GM06990 (cell line): ENCODE measurements around the gene LDLRAD4.

Source experiments
- DNase-seq: peaks from one replicate; pipeline ENCODE4 v3.0.0-alpha.2; 2011; ENCODE audit not compliant: insufficient read length; ENCODE audit errors: extremely low read depth
- H3K27me3 ChIP-seq: replicated peaks from 2 replicates; pipeline ENCODE4 v1.6.0; 2011; ENCODE audit warnings: low read length; ENCODE audit not compliant: control insufficient read depth, insufficient read depth
- H3K36me3 ChIP-seq: 2 replicates; pipeline ENCODE4 v1.5.1; 2011; ENCODE audit warnings: low read length; ENCODE audit not compliant: control insufficient read depth, insufficient read depth
- H3K4me3 ChIP-seq: replicated peaks from 2 replicates; pipeline ENCODE4 v1.5.1; 2011; ENCODE audit warnings: low read depth, mild to moderate bottlenecking, control low read depth, low read length
- CTCF ChIP-seq: IDR thresholded peaks from 2 replicates; pipeline ENCODE4 v1.5.1; 2011; ENCODE audit warnings: low read length, control low read depth, mild to moderate bottlenecking, inconsistent platforms; ENCODE audit not compliant: insufficient read depth, poor library complexity, severe bottlenecking

The LDLRAD4 gene

GRCh38 chr18:13522861-13523660 lies 304.5 kb downstream of the LDLRAD4 start:
- TF ChIP-seq CTCF, result no peak
- Histone ChIP-seq H3K36me3 (no peaks in the 10 kb centered on the region), H3K27me3 (no peaks in the 10 kb centered on the region; the same call in 1 of the 2 replicates), H3K4me3 (no peak overlapping the region)
- no peak for DNase-seq

- H3K4me3 ChIP-seq, result no peak overlapping the region
- no peak for TF ChIP-seq CTCF
- no peak for DNase-seq
- no peaks in the 10 kb centered on the region for H3K36me3 ChIP-seq
- no peaks in the 10 kb centered on the region; the same call in 1 of the 2 replicates for H3K27me3 ChIP-seq
These were observed 305.5 kb downstream of the LDLRAD4 start for GRCh38 chr18:13524054-13524453.

- H3K36me3 ChIP-seq, result no peaks in the 10 kb centered on the region
- no peaks in the 10 kb centered on the region; the same call in 1 of the 2 replicates for H3K27me3 ChIP-seq
- no peak for DNase-seq
- no peak for TF ChIP-seq CTCF
- no peak overlapping the region for H3K4me3 ChIP-seq
These were observed 306.3 kb downstream of the LDLRAD4 start for GRCh38 chr18:13524811-13525210.

GRCh38 chr18:13525381-13526029 lies 306.9 kb downstream of the LDLRAD4 start:
- Histone ChIP-seq H3K4me3 (no peak overlapping the region), H3K27me3 (no peaks in the 10 kb centered on the region; the same call in 1 of the 2 replicates), H3K36me3 (no peaks in the 10 kb centered on the region)
- TF ChIP-seq CTCF, result no peak
- DNase-seq, result no peak

GRCh38 chr18:13526519-13526918 lies 308.0 kb downstream of the LDLRAD4 start:
- no peaks in the 10 kb centered on the region for H3K36me3 ChIP-seq
- no peaks in the 10 kb centered on the region; the same call in 1 of the 2 replicates for H3K27me3 ChIP-seq
- no peak overlapping the region for H3K4me3 ChIP-seq
- no peak for TF ChIP-seq CTCF
- DNase-seq, result no peak
